Measurements from ENCODE around the gene KRT1. TPM values are rescaled to one million over a fixed set of nuclear protein-coding genes. Genes with fewer than 3 reads are reported as not detected.
"Not testable (repeated sequence)": the region's sequence is repeated elsewhere in the genome, so short reads cannot be mapped to it uniquely, and the experiment has no call there.

KRT1 gene
- total RNA-seq, 1 experiment from 2014 or later: not detected

DNA sequence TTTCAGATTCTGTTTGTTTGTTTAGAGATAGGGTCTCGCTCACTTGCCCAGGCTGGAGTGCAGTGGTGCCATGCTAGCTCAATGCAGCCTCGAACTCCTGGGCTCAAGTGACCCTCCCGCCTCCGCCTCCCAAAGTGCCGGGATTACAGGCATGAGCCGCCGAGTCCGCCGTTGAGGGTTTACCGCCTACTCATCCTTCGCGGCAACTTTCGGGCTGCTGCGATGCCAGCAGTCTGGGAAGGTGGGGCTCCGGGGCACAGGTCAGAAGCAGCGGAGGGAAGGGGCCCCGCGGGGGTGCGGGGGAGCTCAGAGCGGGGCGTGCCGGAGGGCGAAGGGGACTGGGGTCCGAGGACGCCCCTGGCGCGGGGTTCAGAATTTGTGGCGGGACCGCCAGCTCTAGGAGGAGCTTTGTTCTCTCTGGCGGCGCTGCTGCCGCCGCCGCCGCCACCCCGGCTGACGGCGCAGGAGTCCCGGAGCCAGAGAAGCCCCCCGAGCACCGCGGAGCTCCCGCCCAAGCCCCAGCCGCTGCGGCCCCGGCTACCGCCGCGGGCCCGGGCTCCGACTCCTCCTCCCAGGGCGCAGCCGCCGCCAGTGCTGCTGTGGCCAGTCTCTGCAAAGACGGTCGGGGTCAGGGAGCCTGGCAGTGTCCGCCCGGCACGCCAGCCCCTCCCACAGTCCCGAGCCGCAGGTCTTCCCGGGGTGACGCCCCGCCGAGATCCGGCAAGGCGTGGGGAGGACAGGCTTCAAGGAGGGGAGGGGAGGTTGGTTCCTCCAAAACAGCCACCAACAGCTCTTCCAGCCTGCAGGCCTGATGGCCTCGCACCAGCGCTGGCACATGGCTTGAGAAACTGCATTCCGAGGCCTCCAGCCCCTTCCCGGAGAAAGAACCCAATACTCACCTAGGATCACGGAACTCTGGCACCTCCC, 34.0 kb upstream of the KRT1 start:
- no TSS peak for BruUV-seq (replicated peaks)
- no peaks in the 10 kb centered on the region for H3K36me3 Mint-ChIP-seq (ENCODE audit: insufficient read depth, unreplicated experiment)
- no peak for TF ChIP-seq CTCF (IDR thresholded peaks at IDR 0.05; ENCODE audit: unreplicated experiment)
- CTCF ChIA-PET: no interaction called here
- intact Hi-C loops (cut with micrococcal nuclease; ENCODE audit: unreplicated experiment): no loop called here
- no peak overlapping the region for H3K4me3 Mint-ChIP-seq (ENCODE audit: low read depth, unreplicated experiment)
- H3K4me1 Mint-ChIP-seq (ENCODE audit: low read depth, unreplicated experiment): no peaks in the 10 kb centered on the region
- no peak for DNase-seq
- H3K27ac Mint-ChIP-seq (ENCODE audit: unreplicated experiment): no peak overlapping the region
- H3K9me3 Mint-ChIP-seq (ENCODE audit: low read depth, unreplicated experiment): no peaks in the 10 kb centered on the region
- peaks cover 65% of the 10 kb centered on the region for H3K27me3 Mint-ChIP-seq (ENCODE audit: unreplicated experiment)

DNA sequence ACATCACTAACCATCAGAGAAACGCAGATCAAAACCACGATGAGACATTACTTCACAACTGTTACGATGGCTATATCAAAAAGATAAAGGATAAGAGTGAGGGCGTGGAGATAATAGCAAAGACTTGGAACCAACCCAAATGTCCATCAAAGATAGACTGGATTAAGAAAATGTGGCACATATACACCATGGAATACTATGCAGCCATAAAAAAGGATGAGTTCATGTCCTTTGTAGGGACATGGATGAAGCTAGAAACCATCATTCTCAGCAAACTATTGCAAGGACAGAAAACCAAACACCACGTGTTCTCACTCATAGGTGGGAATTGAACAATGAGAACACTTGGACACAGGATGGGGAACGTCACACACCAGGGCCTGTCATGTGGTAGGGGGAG, 31.9 kb upstream of the KRT1 start:
- DNase-seq; intact Hi-C loops (cut with micrococcal nuclease; ENCODE audit: unreplicated experiment); H3K36me3 Mint-ChIP-seq (ENCODE audit: insufficient read depth, unreplicated experiment); H3K4me1 Mint-ChIP-seq (ENCODE audit: low read depth, unreplicated experiment); BruUV-seq (replicated peaks); H3K27ac Mint-ChIP-seq (ENCODE audit: unreplicated experiment); H3K4me3 Mint-ChIP-seq (ENCODE audit: low read depth, unreplicated experiment); H3K9me3 Mint-ChIP-seq (ENCODE audit: low read depth, unreplicated experiment); CTCF ChIA-PET: not testable (repeated sequence)
- H3K27me3 Mint-ChIP-seq (ENCODE audit: unreplicated experiment): peaks cover 57% of the 10 kb centered on the region

DNA sequence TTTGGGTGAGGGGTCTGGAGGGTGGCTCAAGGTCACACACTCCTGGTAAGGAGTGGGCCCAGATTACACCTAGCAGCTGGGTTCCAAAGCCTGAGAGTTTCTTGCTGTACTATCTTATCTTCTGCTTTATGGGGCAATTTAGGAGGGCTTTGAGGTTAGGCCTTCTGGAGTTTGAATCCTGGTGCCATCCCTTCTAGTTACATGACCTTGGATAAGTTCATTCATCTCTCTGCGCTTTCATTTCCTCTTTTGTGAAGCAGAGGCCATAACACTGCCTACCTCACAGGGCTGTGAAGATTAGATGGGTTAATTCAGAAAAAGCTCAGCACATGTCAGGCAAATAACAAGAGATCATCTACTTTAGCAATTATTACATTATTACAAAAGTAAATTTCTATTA, 30.5 kb upstream of the KRT1 start:
- no peaks in the 10 kb centered on the region for H3K4me1 Mint-ChIP-seq (ENCODE audit: low read depth, unreplicated experiment)
- H3K36me3 Mint-ChIP-seq (ENCODE audit: insufficient read depth, unreplicated experiment): no peaks in the 10 kb centered on the region
- BruUV-seq (replicated peaks): no TSS peak
- CTCF ChIA-PET: no interaction called here
- no peaks in the 10 kb centered on the region for H3K9me3 Mint-ChIP-seq (ENCODE audit: low read depth, unreplicated experiment)
- intact Hi-C loops (cut with micrococcal nuclease; ENCODE audit: unreplicated experiment): no loop called here
- peaks cover 57% of the 10 kb centered on the region for H3K27me3 Mint-ChIP-seq (ENCODE audit: unreplicated experiment)
- H3K27ac Mint-ChIP-seq (ENCODE audit: unreplicated experiment): no peak overlapping the region
- DNase-seq: no peak
- no peak for TF ChIP-seq CTCF (IDR thresholded peaks at IDR 0.05; ENCODE audit: unreplicated experiment)
- H3K4me3 Mint-ChIP-seq (ENCODE audit: low read depth, unreplicated experiment): no peak overlapping the region

DNA sequence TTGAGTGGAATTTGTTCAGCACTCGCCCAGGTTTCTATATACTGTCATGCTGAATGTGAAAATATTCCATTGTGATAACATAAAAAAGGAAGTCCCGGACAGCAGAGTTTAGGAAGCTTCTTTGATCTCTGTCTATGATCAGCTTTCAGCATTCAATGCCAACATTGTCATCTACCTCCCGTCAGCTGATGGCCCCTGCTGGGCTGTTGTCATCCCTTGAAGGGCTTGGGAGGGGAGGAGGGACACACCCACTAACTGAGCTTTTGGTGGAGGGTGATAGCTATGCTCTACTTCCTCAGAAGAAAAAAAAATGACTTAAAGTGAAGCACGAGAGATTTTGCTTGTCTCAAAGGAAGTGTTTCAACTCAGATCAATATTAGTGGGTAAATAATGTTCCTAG, 27.8 kb upstream of the KRT1 start:
- no peaks in the 10 kb centered on the region for H3K4me1 Mint-ChIP-seq (ENCODE audit: low read depth, unreplicated experiment)

More for the DNA sequence above, 27.8 kb upstream of the KRT1 start:
- CTCF ChIA-PET: no interaction called here
- H3K4me3 Mint-ChIP-seq (ENCODE audit: low read depth, unreplicated experiment): no peak overlapping the region
- TF ChIP-seq CTCF (IDR thresholded peaks at IDR 0.05; ENCODE audit: unreplicated experiment): no peak
- H3K36me3 Mint-ChIP-seq (ENCODE audit: insufficient read depth, unreplicated experiment): no peaks in the 10 kb centered on the region
- no peaks in the 10 kb centered on the region for H3K9me3 Mint-ChIP-seq (ENCODE audit: low read depth, unreplicated experiment)
- H3K27ac Mint-ChIP-seq (ENCODE audit: unreplicated experiment): no peak overlapping the region
- DNase-seq: no peak
- intact Hi-C loops (cut with micrococcal nuclease; ENCODE audit: unreplicated experiment): no loop called here
- peaks cover 45% of the 10 kb centered on the region for H3K27me3 Mint-ChIP-seq (ENCODE audit: unreplicated experiment)
- BruUV-seq (replicated peaks): no TSS peak
